Stimulated activated CD4-positive, alpha-beta T cell treated with anti-CD3 and anti-CD28 coated beads, Interleukin-4, amount 100 ng/mL, for 4 hours (primary cell): ENCODE data around the gene MCOLN3.
"Not testable (repeated sequence)": the region's sequence is repeated elsewhere in the genome, so short reads cannot be mapped to it uniquely, and the experiment has no call there.

Experiments
- DNase-seq, 2 experiments: peaks; one replicate each; pipeline ENCODE4 v3.0.0-alpha.2; 2020

Gene MCOLN3

DNA sequence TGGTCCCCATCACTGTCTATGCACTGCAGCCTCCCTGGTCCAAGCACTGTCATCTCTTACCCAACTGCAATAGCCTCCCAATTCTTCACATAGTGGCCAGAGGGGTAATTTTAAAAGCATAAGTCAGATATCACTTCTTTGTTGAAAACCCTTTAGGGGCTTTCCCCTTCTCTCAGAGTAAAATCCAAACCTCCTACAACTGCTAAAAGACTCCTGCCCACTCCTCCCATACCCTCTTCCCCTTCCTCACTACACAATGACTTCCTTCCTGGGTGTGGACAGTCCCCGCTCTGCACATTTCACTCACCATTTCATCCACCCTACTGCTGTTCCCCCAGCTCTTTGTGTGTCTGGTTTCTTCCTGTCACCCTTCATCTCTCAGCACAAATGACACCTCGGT, 59.7 kb downstream of the MCOLN3 start:
- DNase-seq, result no peak

DNA sequence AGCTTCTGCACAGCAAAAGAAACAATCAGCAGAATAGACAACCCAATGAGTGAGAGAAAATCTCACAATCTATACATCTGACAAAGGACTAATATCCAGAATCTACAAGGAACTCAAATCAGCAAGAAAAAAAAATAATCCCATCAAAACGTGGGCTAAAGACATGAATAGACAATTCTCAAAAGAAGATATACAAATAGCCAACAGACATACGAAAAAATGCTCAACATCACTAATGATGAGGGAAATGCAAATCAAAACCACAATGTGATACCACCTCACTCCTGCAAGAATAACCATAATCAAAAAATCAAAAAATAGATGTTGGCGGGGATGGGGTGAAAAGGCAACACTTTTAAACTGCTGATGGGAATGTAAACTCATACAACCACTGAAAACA, 61.7 kb downstream of the MCOLN3 start:
- DNase-seq, result not testable (repeated sequence)

DNA sequence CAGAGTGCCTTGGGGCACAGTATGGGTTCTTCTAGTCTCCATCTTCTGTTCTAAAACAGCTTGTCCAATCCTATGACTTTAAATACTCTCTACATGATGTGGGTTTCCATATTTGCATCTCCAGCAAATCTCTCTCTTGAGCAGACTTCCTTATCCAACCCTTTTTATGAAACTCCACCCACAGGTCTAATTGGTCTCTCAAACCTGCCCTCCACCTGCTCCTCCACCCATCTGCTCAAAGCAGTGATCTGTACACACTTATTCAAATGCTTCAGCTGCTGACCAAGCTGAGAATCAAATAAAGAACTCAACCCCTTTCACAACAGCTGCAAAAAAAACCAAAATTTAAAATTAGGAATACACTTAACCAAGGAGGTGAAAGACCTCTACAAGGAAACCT, 62.9 kb downstream of the MCOLN3 start:
- DNase-seq, result no peak

DNA sequence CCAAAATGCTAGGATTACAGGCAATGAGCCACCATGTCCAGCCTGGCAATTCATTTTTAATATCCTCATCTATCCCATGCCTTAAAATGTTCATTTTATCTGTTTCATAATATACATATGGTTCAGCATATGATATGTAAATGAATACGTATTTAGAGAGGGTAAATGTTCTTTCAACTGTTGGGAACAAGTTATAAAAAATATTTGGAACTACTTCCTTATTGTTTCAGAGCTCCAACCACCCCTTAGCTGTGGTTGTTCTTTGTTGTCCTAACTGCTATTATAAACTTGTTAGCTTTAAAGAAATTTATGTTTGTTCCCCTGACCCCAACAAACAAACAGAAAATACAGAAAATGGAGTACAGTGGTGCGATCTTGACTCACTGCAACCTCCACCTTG, 65.9 kb downstream of the MCOLN3 start:
- no peak for DNase-seq

DNA sequence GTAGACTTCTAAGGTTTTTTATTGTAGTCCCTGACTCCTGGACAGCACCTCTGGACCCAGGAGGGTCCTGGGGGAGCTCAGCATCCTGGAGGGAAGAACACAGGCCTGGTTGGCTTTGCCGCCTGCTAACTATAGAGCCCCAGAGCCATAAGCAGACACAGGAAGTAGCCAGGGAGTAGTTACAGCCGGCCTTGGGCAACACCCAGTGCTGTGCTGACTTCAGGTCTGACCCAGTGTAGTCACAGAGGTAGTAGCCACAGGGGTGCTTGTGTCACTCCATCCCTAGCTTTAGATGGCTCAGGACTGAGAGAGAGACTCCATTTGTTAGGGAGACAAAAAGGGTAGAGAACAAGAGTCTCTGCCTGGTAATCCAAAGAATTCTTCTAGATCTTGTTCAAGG, 73.3 kb downstream of the MCOLN3 start:
- no peak for DNase-seq

DNA sequence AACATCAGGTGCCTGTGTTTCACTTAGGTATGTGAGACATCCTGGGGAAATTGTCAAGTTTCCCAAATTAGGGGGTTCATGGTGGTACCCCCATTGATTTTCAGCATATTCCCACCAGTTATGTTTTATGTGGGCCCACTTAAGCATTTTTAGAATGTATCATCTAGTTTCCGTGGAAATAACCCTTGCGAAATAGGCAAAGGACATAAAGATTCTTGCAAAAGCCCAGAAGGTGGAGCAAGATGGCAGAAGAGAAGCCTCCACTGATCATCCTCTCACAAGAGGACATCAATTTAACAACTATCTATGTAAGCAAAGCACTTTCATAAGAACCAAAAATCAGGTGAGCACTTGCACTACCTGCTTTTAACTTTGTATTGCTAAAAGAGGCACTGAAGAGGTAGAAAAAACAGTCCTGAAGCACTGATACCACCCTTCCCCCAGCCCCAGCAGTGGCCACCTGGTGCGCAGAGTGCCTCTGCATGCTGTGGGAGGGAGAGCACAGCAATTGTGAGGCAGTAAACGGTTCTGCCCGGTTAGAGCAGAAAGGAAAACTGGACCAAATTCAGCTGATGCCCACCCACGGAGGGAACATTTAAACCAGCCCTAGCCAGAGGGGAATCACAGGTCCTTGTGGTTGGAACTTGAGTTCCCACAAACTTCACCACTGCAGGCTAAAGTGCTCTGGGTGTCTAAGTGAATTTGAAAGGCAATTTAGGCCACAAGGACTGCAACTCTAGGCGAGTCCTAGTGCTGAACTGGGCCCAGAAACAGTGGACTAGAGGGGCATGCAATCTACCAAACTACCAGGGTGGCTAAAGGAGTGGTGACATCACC, 74.6 kb downstream of the MCOLN3 start:
- DNase-seq, result no peak

DNA sequence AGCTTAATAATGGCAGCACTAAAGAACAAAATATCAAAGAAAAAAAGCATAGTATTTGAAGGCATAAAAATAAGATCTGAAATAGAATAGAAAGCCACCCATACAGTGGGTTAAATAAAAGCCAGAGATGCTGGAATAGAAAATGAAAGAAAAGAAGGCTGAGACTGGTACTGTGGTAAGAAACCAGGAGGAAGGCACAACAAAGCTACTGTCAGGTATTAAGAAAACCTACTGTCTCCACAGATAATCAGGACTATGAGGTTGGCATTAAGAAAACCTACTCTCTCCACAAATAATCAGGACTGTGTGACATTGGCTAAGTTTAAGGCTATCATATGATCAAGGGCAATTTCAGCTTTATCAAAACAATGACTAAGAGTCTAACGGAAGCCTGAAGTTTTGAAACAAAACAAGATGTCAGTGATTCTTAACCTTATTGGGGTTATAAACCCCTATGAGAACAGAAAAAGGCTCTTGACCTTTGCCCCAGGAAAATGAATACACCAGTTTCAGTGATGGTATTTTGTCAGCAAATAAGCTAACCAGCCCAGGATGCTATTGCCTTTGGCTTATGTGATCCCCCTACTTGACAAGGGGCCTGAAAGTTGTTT, 75.8 kb downstream of the MCOLN3 start:
- no peak for DNase-seq

DNA sequence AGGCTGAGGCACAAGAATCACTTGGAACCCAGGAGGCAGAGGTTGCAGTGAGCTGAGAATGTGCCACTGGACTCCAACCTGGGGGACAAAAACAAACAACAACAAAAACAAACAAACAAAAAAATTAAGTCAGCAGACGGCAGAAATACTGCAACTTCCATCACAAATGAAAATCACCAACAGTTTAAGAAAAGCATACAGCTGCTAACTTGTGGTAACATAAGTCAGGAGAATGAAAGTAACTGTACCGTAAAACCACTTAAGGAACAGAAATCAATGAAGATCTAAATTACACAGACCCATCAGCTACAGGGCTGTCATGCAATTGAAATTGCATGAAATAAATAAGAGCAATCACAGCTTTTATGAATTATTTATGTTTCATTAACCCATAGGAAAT, 76.3 kb downstream of the MCOLN3 start:
- no peak for DNase-seq

DNA sequence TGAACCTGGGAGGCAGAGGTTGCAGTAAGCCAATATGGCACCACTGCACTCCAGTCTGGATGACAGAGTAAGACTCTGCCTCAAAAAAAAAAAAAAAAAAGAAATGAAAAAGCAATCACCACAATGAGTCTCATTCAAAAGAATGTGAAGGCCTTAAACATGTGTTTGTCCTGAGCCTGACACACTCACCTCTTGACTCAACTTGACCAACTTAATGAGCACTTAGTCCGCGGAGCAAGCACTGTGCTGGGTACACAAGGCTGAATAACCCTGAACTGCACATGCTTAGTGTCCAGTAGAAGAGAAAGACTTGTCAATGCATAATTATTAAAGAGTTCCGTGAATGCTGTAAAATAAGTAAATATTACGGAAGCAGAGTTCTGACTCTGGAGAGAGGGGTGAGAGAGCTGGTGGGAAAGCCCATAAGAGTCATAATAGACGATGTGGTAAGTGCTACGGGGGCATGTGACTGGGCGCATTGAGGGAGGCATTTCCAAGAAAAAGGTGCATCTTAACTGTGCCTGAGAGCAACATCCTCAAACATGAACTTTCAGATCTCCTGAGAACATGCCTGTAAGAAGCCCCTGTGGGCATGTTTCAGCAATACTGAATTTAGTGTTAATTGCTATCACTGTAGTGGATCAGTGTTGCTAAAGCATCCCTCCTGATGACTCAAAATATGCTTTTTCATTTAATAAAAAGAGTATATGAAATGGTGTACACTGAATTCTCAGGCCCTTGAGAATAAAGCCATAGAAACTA, 78.6 kb downstream of the MCOLN3 start:
- no peak for DNase-seq

DNA sequence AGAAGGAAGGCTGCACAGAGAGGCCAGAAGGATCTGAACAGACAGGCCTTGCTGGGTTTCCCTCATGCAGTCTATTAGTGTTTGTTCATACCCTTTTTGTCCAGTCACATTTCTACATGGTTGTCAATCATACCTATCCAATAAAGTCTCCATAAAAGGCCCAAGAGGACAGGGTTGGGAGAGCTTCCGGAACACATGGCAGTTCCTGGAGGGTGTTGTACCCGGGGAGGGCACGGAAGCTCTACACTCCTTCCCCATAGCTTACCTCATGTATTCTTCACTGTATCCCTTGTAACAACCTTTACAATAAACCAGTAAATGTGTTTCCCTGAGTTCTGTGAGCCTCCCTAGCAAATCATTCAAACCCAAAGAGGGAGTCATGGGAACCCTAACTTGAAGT, 79.4 kb downstream of the MCOLN3 start:
- no peak for DNase-seq

DNA sequence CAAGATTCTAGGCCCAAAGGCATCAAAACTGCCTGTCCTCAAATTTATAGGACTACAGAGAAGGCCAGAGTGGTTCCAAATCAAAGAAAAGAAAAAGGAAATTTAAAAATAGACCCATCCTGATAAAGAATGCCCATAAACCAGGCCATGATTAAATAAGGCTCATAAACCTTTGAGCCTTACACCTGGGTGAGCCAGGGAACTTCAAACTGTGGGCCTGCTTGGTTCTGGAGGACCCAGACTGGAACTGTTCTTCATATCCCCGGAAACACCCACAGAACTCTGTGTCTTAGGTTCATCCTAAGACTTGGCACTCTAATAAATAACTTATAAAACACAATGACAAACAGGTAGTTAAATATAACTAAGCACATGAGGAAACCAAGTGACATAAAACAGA, 80.2 kb downstream of the MCOLN3 start:
- no peak for DNase-seq
